Ascending aorta (tissue), 2 donors: ENCODE data around the gene MCTP1. TPM values are rescaled to one million over a fixed set of nuclear protein-coding genes. Genes with fewer than 3 reads are reported as not detected.

Source experiments
- DNase-seq, 2 donors: peaks; one replicate each; pipeline ENCODE4 v3.0.0-alpha.2; 2019; ENCODE audit warnings: low spot score in 2 of 2
- H3K27ac ChIP-seq, 2 donors: fragments of 200-600 bp; sonication (generic); one replicate each; pipeline ENCODE4 v1.5.1; 2016 to 2017; ENCODE audit warnings: mild to moderate bottlenecking in 1 of 2
- H3K27me3 ChIP-seq: fragments of 200-600 bp; sonication (generic); one replicate; pipeline ENCODE4 v1.5.1; 2017
- H3K36me3 ChIP-seq, 2 donors: fragments of 200-600 bp; sonication (generic); one replicate each; pipeline ENCODE4 v1.5.1; 2016
- H3K4me1 ChIP-seq, 2 donors: fragments of 200-600 bp; sonication (generic); one replicate each; pipeline ENCODE4 v1.5.1; 2016 to 2017; ENCODE audit warnings: mild to moderate bottlenecking in 1 of 2
- H3K4me3 ChIP-seq, 2 donors: fragments of 200-600 bp; sonication (generic); one replicate each; pipeline ENCODE4 v1.5.1; 2016 to 2017; ENCODE audit warnings: mild to moderate bottlenecking in 1 of 2
- H3K9me3 ChIP-seq, 2 donors: fragments of 200-600 bp; sonication (generic); one replicate each; pipeline ENCODE4 v1.5.1; 2016
- CTCF ChIP-seq, 3 experiments: fragments of 200-600 bp in 2 of 3; fragments of 450-650 bp in 1 of 3; sonication (generic) in 2 of 3; IDR thresholded peaks; one replicate each; pipeline ENCODE4 v1.5.1; 2016 to 2019; ENCODE audit warnings: antibody characterized with exemption in 3 of 3, mild to moderate bottlenecking in 1 of 3, moderate library complexity in 1 of 3
- intact Hi-C: fragments of 100-400 bp; cut with DNase I; formaldehyde crosslinking; loops from one replicate; pipeline ENCODE4 v1.15.1; 2023
- total RNA-seq: library from RNA; depleted of rRNA; stranded (reverse); fragments of >200 nt; gene quantifications from one replicate; pipeline ENCODE4 v1.1.0, GENCODE V29; 2016

Gene MCTP1
- total RNA-seq, 1 donor from 2014 or later = 112 TPM

- Histone ChIP-seq H3K4me1 (no peaks in the 10 kb centered on the region), H3K27me3 (no peaks in the 10 kb centered on the region), H3K9me3 (no peaks in the 10 kb centered on the region)
Observed at GRCh38 chr5:95141141-95141540, 143.8 kb downstream of the MCTP1 start.

GRCh38 chr5:95134326-95134725 is 150.6 kb downstream of the MCTP1 start:
- no peaks in the 10 kb centered on the region for H3K9me3 ChIP-seq
- no peak overlapping the region for H3K27ac ChIP-seq
- H3K36me3 ChIP-seq = no peaks in the 10 kb centered on the region
- H3K27me3 ChIP-seq = no peaks in the 10 kb centered on the region
- DNase-seq = no peak
- intact Hi-C loops = no loop called here
- H3K4me1 ChIP-seq = no peaks in the 10 kb centered on the region
- no peak for TF ChIP-seq CTCF (IDR thresholded peaks at IDR 0.05)
- H3K4me3 ChIP-seq = no peak overlapping the region

More at GRCh38 chr5:95141141-95141540, 143.8 kb downstream of the MCTP1 start:
- no peak overlapping the region for H3K27ac ChIP-seq
- no peak for TF ChIP-seq CTCF (IDR thresholded peaks at IDR 0.05)
- H3K4me3 ChIP-seq = no peak overlapping the region
- H3K36me3 ChIP-seq = no peaks in the 10 kb centered on the region
- intact Hi-C loops = no loop called here
- no peak for DNase-seq

- no peak for DNase-seq
- Histone ChIP-seq H3K9me3 (no peaks in the 10 kb centered on the region), H3K4me1 (no peaks in the 10 kb centered on the region), H3K27ac (no peak overlapping the region), H3K27me3 (no peaks in the 10 kb centered on the region), H3K36me3 (no peaks in the 10 kb centered on the region), H3K4me3 (no peak overlapping the region)
- no peak for TF ChIP-seq CTCF (IDR thresholded peaks at IDR 0.05)
- intact Hi-C loops = no loop called here
Observed at GRCh38 chr5:95132096-95132495, 152.8 kb downstream of the MCTP1 start.

- TF ChIP-seq CTCF (IDR thresholded peaks at IDR 0.05) = no peak
- Histone ChIP-seq H3K4me1 (no peaks in the 10 kb centered on the region), H3K27ac (no peak overlapping the region), H3K9me3 (no peaks in the 10 kb centered on the region), H3K36me3 (no peaks in the 10 kb centered on the region), H3K4me3 (no peak overlapping the region), H3K27me3 (no peaks in the 10 kb centered on the region)
- no peak for DNase-seq
- intact Hi-C loops = no loop called here
Observed at GRCh38 chr5:95130941-95131340, 154.0 kb downstream of the MCTP1 start.

GRCh38 chr5:95124731-95125130 is 160.2 kb downstream of the MCTP1 start:
- H3K4me3 ChIP-seq = no peak overlapping the region
- no peak for TF ChIP-seq CTCF (IDR thresholded peaks at IDR 0.05)
- H3K27me3 ChIP-seq = no peaks in the 10 kb centered on the region
- no peaks in the 10 kb centered on the region for H3K36me3 ChIP-seq
- H3K9me3 ChIP-seq = peaks cover 0 to 3% of the 10 kb centered on the region in 2 donors
- intact Hi-C loops = no loop called here
- H3K4me1 ChIP-seq = no peaks in the 10 kb centered on the region
- DNase-seq = no peak
- no peak overlapping the region for H3K27ac ChIP-seq

GRCh38 chr5:95124101-95124500 is 160.8 kb downstream of the MCTP1 start:
- TF ChIP-seq CTCF (IDR thresholded peaks at IDR 0.05) = no peak
- Histone ChIP-seq H3K36me3 (no peaks in the 10 kb centered on the region), H3K9me3 (peaks cover 0 to 3% of the 10 kb centered on the region in 2 donors), H3K27me3 (no peaks in the 10 kb centered on the region), H3K4me3 (no peak overlapping the region), H3K27ac (no peak overlapping the region), H3K4me1 (no peaks in the 10 kb centered on the region)
- DNase-seq = no peak
- intact Hi-C loops = no loop called here
